OCI-M1 (cell line): ENCODE results near the gene ELOA.
A peak's percentile ranks its signal among the peaks of the same experiment; 100 is the strongest.
"Not testable (repeated sequence)": the region's sequence is repeated elsewhere in the genome, so short reads cannot be mapped to it uniquely, and the experiment has no call there.

Experiments used
- DNase-seq: peaks from one replicate; lab custom pipeline; 2025; lab: John Stamatoyannopoulos, UW

The ELOA gene

GRCh38 chr1:23743287-23744152 is at the start of gene ELOA:
ELOA (plus strand) TSS chr1:23743471; CDS start chr1:23743504, 33 bp downstream.
- DNase-seq: peak; percentile 82

DNA sequence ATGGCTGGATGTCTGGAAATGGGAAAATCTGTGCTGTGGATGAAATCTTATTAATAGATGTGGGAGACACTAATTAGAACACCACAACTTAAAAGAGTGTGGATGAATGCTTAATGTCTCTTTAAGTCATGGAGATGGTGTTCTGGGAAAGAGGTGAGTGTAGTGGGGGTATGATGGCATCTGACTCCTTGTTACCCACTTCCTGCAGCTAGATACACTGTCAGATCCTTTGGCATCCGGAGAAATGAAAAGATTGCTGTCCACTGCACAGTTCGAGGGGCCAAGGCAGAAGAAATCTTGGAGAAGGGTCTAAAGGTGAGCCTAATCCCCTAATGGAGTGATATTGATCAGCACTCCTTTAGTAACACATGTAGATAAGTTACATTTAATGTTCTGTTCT is 49.7 kb upstream of the ELOA start:
- DNase-seq: no peak

GRCh38 chr1:23694371-23694770 is 48.9 kb upstream of the ELOA start:
- DNase-seq: no peak

DNA sequence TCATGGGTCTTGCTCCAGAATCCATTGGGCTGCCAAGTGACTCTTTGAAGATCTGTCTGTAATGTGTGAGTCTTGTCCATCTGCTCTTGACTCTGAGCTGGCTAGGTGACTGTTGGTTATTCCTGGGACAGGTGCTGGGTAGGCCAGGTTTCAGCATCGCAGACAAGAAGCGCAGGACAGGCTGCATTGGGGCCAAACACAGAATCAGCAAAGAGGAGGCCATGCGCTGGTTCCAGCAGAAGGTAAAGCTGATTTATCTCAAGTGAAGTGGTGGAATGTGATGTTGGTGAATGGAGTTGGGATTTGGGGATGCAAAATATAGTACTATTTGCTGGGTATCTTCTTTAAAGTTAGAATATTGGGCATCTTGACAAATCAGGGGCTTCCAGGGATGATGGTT is 47.6 kb upstream of the ELOA start:
- no peak for DNase-seq

GRCh38 chr1:23696335-23696989 is 46.8 kb upstream of the ELOA start:
- DNase-seq: no peak

- DNase-seq: no peak
Observed at GRCh38 chr1:23698466-23698865, 44.8 kb upstream of the ELOA start.

GRCh38 chr1:23699280-23700179 is 43.7 kb upstream of the ELOA start:
- no peak for DNase-seq

DNA sequence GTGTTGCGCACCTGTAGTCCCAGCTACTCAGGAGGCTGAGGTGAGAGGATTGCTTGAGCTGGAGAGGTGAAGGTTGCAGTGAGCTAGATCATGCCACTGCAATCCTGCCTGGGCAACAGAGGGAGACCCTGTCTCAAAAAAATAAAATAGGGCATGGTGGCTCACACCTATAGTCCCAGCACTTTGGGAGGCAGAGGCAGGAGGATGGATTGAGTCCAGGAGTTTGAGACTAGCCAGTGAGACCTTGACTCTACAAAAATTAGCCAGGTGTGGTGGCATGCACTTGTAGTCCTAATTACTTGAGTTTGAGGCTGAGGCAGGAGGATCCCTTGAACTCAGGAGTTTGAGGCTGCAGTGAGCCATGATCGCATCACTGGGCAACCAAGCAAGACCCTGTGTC is 42.0 kb upstream of the ELOA start:
- no peak for DNase-seq

DNA sequence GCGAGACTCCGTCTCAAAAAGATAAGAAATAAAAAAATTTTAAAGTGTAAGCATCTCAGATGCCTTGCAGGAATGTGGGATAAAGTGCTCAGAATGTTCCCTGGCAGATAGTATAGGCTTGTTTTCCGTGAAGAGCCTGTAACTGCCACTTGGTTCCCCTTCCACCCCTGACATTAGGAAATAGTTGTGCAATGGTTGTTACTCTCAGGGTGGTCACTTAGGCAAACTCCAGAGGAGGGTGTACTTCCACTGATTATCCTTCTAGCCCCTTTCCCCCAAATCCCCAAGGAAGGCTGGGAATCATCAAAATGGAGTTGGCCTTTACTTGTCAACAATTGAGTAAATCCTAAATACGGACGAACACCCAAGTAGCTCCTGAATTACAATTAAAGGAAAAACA is 41.3 kb upstream of the ELOA start:
- no peak for DNase-seq

- no peak for DNase-seq
Observed at GRCh38 chr1:23704834-23705495, 38.3 kb upstream of the ELOA start.

DNA sequence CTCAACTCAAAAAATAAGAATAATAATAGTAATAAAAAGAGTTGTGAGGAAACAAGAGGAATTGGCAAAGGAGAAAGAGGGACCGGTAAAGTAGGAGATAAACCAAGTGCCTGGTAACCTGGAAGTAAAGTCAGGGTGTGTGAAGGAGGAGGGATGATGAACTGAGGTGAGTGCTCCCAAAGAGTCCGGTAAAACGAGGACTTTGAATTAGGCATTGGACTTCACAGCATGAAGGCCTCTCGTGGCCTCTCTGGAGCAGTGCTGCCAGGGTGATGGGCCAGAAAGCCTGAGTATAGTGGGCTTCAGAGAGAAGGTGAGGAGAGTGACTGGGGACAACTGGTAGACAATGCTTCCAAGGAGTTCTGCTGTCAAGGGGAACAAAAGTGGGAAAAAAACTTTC is 34.0 kb upstream of the ELOA start:
- no peak for DNase-seq

DNA sequence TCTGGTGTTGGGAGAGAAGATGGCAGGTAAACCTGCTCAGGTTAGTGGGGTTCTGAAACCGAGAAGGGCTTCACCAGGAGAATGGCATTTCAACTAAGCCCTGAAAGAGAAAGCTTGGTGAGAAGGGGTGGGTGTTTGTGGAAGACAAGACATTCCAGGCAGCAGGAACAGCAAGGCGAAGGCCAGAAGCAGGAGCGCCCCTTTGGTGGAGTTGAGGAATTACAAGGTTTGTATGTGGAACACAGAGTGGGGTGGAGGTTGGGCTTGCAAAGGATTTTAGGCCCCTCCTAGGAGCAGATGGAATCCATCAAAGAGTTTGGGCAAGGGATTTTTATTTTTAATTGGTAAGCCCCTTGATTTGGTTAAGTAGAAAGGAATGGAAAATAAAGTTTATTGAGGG is 24.8 kb upstream of the ELOA start:
- peak; percentile 49 for DNase-seq

DNA sequence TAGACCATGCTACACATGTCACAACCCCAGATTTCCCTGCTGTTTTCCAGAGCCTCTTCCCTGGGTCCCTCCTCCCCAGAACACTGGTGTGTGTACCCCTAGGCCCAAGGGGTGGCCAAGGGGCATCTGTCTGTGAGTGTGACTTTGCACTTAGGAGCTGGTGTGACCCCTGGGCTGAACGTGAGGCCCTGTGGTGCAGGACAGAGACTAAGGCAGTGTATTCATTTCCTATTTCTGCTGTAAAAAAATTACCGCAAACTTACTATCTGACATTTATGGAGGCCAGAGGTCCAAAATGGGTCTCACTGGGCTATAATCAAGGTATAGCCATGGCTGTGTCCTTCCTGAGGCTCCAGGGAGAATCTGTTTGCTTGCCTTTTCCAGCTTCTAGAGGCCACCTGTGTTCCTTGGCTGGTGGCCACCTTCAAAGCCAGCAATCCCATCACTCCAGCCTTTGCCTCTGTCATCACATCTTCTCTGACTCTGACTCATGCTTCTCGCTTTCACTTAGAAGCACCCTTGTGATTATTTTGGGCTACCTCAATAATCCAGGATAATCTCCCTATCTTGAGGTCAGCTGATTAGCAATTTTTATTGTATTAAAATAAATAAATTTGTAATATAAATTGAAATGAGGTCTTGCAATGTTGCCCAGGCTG is 24.0 kb upstream of the ELOA start:
- DNase-seq: no peak

GRCh38 chr1:23720256-23720995 is 22.8 kb upstream of the ELOA start:
- no peak for DNase-seq

- DNase-seq: no peak
Observed at GRCh38 chr1:23722652-23723051, 20.6 kb upstream of the ELOA start.

DNA sequence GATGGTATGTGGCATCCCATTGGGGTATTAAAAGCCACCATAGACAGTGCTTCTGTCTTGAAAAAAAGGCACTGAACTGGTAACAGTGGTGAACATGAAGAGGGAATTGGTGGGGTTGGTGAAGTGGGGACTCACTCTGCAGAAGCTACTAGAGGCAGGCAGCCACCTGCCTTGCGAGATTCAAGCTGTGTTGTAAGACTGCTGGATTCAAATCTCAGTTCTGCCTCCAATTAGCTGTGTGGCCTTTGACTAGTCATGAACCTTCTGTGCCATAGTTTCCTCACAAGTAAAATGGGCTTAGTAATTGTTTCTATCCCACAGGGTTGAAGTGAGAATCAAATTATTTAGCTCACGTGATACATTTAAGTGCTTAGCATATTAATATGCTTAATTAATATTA is 16.6 kb upstream of the ELOA start:
- DNase-seq: no peak

GRCh38 chr1:23727362-23727811 is 15.9 kb upstream of the ELOA start:
- DNase-seq: no peak

DNA sequence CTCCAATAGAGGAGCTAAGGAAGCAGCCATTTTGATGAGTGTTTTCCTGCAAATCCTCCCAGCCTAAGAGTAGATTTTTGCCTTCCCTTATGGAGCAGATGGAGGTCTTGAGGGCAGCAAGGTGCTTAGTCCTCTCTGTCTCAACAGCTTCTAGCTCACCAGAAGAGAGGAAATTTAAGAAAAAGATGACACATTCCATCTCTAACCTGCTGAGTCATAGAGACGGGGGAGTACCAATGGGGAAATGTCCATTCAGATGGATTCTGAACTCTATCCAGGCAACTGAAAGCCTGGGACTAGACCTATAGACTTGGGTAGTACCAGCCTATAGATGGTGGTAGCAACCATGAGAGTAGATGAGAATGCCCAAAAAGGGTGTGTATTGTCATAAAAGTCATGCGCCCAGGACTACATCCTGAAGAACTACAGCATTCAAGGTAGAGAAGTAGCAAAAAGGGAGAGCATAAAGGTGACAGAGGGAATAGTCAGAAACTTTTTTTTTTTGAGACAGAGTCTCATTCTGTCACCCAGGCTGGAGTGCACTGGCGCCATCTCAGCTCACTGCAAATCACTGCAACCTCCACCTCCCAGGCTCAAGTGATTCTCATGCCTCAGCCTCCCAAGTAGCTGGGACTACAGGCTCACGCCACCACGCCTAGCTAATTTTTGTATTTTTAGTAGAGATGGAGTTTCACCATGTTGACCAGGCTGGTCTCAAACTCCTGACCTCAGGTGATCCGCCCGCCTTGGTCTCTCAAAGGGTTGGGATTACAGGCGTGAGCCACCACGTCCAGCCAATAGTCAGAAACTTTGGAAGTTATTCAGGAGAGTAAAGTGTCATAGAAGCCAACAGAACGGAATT is 10.7 kb upstream of the ELOA start:
- DNase-seq: peak; percentile 22

DNA sequence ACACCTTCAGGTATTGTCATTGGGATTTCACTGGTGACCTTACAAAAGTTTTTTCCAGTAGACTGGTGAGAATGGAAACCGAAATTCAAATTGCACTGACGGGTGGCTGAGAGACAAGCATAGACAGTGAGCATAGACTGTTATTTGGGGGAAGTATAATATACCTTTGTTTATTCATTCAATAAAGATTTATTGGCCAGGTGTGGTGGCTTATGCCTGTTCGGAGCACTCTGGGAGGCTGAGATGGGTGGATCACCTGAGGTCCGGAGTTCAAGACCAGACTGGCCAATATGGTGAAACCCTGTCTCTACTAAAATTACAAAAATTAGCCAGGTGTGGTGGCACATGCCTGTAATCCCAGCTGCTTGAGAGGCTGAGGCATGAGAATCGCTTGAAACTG is 10.0 kb upstream of the ELOA start:
- not testable (repeated sequence) for DNase-seq
